Caco-2 (cell line): ENCODE results near the gene DMTF1. TPM values are rescaled to one million over a fixed set of nuclear protein-coding genes. Genes with fewer than 3 reads are reported as not detected.

Experiments
- BruUV-seq: library from RNA; stranded (reverse); fragments of 400-500 nt; replicated peaks from 2 replicates; lab custom pipeline; 2021; lab: Mats Ljungman, UMichigan
- CTCF ChIA-PET: fragments of 300-600 bp; sonication (Branson Sonifier 250); formaldehyde crosslinking; loops from one replicate; lab custom pipeline; 2022; ENCODE audit warnings: antibody characterized with exemption; lab: Charles Lee
- POLR2A ChIA-PET: fragments of 300-600 bp; sonication (Branson Sonifier 250); formaldehyde crosslinking; loops from one replicate; lab custom pipeline; 2022; ENCODE audit warnings: antibody characterized with exemption; lab: Charles Lee
- DNase-seq, 2 experiments: peaks; one replicate each; pipeline versions ENCODE4 v3.0.0 to v3.0.0-alpha.2; 2020 to 2022
- H3K27me3 ChIP-seq: replicated peaks from 2 replicates; pipeline ENCODE4 v1.6.0; 2011; ENCODE audit warnings: low read length; ENCODE audit not compliant: control insufficient read depth, insufficient read depth
- H3K36me3 ChIP-seq: 2 replicates; pipeline ENCODE4 v1.5.1; 2011; ENCODE audit warnings: low read length; ENCODE audit not compliant: control insufficient read depth, insufficient read depth
- H3K4me1 ChIP-seq: fragments of 250-450 bp; sonication (Bioruptor Pico); 2 replicates; pipeline ENCODE4 v1.5.1; 2020; ENCODE audit warnings: mild to moderate bottlenecking
- H3K4me3 ChIP-seq: 2 replicates; pipeline ENCODE4 v1.5.1; 2011; ENCODE audit warnings: low read depth, mild to moderate bottlenecking, control low read depth, low read length
- H3K9me3 ChIP-seq: fragments of 250-450 bp; sonication (Bioruptor Pico); 2 replicates; pipeline ENCODE4 v1.5.1; 2020; ENCODE audit warnings: mild to moderate bottlenecking, moderate library complexity
- H3K27ac Mint-ChIP-seq: one replicate; pipeline ENCODE4 v1.8.0; 2022; ENCODE audit warnings: mixed read lengths; ENCODE audit not compliant: unreplicated experiment
- H3K27me3 Mint-ChIP-seq: one replicate; pipeline ENCODE4 v1.8.0; 2022; ENCODE audit warnings: mixed read lengths; ENCODE audit not compliant: insufficient read depth, unreplicated experiment
- H3K36me3 Mint-ChIP-seq: one replicate; pipeline ENCODE4 v1.8.0; 2022; ENCODE audit warnings: mild to moderate bottlenecking, mixed read lengths; ENCODE audit not compliant: insufficient read depth, unreplicated experiment
- H3K4me1 Mint-ChIP-seq: one replicate; pipeline ENCODE4 v1.8.0; 2022; ENCODE audit warnings: low read depth, mixed read lengths; ENCODE audit not compliant: unreplicated experiment
- H3K4me3 Mint-ChIP-seq: one replicate; pipeline ENCODE4 v1.8.0; 2022; ENCODE audit warnings: mild to moderate bottlenecking, moderate library complexity, mixed read lengths; ENCODE audit not compliant: unreplicated experiment
- H3K9me3 Mint-ChIP-seq: one replicate; pipeline ENCODE4 v1.8.0; 2022; ENCODE audit warnings: mixed read lengths; ENCODE audit not compliant: unreplicated experiment
- CTCF ChIP-seq, 2 experiments: fragments of 200-600 bp in 1 of 2; IDR thresholded peaks; 1 replicate in 1 of 2; 2 replicates in 1 of 2; pipeline versions ENCODE4 v1.5.1 to v1.8.0; 2011 to 2022; ENCODE audit warnings: antibody characterized with exemption in 1 of 2, control low read depth in 1 of 2, inconsistent platforms in 1 of 2, low read depth in 1 of 2, low read length in 1 of 2, mild to moderate bottlenecking in 1 of 2, moderate library complexity in 1 of 2; ENCODE audit not compliant: insufficient read depth in 1 of 2, severe bottlenecking in 1 of 2, unreplicated experiment in 1 of 2
- intact Hi-C: fragments of 100-400 bp; cut with micrococcal nuclease; formaldehyde crosslinking; loops from one replicate; pipeline ENCODE4 v1.10.0; 2022; ENCODE audit not compliant: unreplicated experiment
- total RNA-seq: library from RNA; stranded (reverse); gene quantifications from 2 replicates; pipeline ENCODE4 v1.2.3, GENCODE V29; 2022

Gene DMTF1
- total RNA-seq, 1 experiment from 2014 or later: 60.9 TPM

- Mint-ChIP-seq H3K27me3 (no peaks in the 10 kb centered on the region), H3K36me3 (peaks cover 52% of the 10 kb centered on the region), H3K4me1 (no peaks in the 10 kb centered on the region), H3K27ac (no peak overlapping the region), H3K9me3 (peaks cover 35% of the 10 kb centered on the region), H3K4me3 (no peak overlapping the region)
- no TSS peak for BruUV-seq
- Histone ChIP-seq H3K36me3 (no peaks in the 10 kb centered on the region; the same call in 1 of the 2 replicates), H3K4me1 (no peaks in the 10 kb centered on the region), H3K9me3 (peaks cover 19% of the 10 kb centered on the region), H3K27me3 (no peaks in the 10 kb centered on the region), H3K4me3 (no peak overlapping the region)
- CTCF ChIA-PET: no interaction called here
- no peak for TF ChIP-seq CTCF (IDR thresholded peaks at IDR 0.05; ENCODE audit: insufficient read depth in 1 of 2, low read depth in 1 of 2, low read length in 1 of 2, severe bottlenecking in 1 of 2, unreplicated experiment in 1 of 2)
- intact Hi-C loops: no loop called here
- POLR2A ChIA-PET: no interaction called here
- DNase-seq: no peak
Observed at GRCh38 chr7:87209295-87209924, 57.2 kb downstream of the DMTF1 start.

- peaks cover 41% of the 10 kb centered on the region for H3K36me3 Mint-ChIP-seq
Observed at GRCh38 chr7:87210506-87210905, 58.3 kb downstream of the DMTF1 start.

GRCh38 chr7:87212498-87212897 is 60.2 kb downstream of the DMTF1 start:
- H3K27me3 ChIP-seq: no peaks in the 10 kb centered on the region
- CTCF ChIA-PET: no interaction called here
- H3K4me1 ChIP-seq: no peaks in the 10 kb centered on the region
- no peak overlapping the region for H3K4me3 Mint-ChIP-seq
- peaks cover 29% of the 10 kb centered on the region for H3K36me3 Mint-ChIP-seq
- intact Hi-C loops: loop anchor here (10.0 kb wide), 1 partner anchor 368 kb away; no protein-coding TSS in a partner anchor
- no peaks in the 10 kb centered on the region for H3K27me3 Mint-ChIP-seq
- peaks cover 18% of the 10 kb centered on the region for H3K9me3 Mint-ChIP-seq
- H3K27ac Mint-ChIP-seq: no peak overlapping the region
- H3K36me3 ChIP-seq: no peaks in the 10 kb centered on the region; the same call in 1 of the 2 replicates
- no TSS peak for BruUV-seq
- no peak for DNase-seq
- POLR2A ChIA-PET: no interaction called here
- no peak for TF ChIP-seq CTCF (IDR thresholded peaks at IDR 0.05; ENCODE audit: insufficient read depth in 1 of 2, low read depth in 1 of 2, low read length in 1 of 2, severe bottlenecking in 1 of 2, unreplicated experiment in 1 of 2)
- no peaks in the 10 kb centered on the region for H3K4me1 Mint-ChIP-seq
- no peaks in the 10 kb centered on the region for H3K9me3 ChIP-seq
- H3K4me3 ChIP-seq: no peak overlapping the region

More at GRCh38 chr7:87210506-87210905, 58.3 kb downstream of the DMTF1 start:
- no peak overlapping the region for H3K4me3 Mint-ChIP-seq
- intact Hi-C loops: loop anchor here (10.0 kb wide), 1 partner anchor 366 kb away; no protein-coding TSS in a partner anchor
- no peak for DNase-seq
- TF ChIP-seq CTCF (IDR thresholded peaks at IDR 0.05; ENCODE audit: insufficient read depth in 1 of 2, low read depth in 1 of 2, low read length in 1 of 2, severe bottlenecking in 1 of 2, unreplicated experiment in 1 of 2): no peak
- no peaks in the 10 kb centered on the region for H3K27me3 Mint-ChIP-seq
- CTCF ChIA-PET: no interaction called here
- Histone ChIP-seq H3K27me3 (no peaks in the 10 kb centered on the region), H3K36me3 (no peaks in the 10 kb centered on the region; the same call in 1 of the 2 replicates), H3K9me3 (peaks cover 11% of the 10 kb centered on the region; the same call in 1 of the 2 replicates), H3K4me1 (no peaks in the 10 kb centered on the region), H3K4me3 (no peak overlapping the region)
- peaks cover 30% of the 10 kb centered on the region for H3K9me3 Mint-ChIP-seq
- BruUV-seq: no TSS peak
- POLR2A ChIA-PET: no interaction called here
- H3K27ac Mint-ChIP-seq: no peak overlapping the region
- H3K4me1 Mint-ChIP-seq: no peaks in the 10 kb centered on the region
